ENCODE data around the gene SLC6A1. TPM values are rescaled to one million over a fixed set of nuclear protein-coding genes. Genes with fewer than 3 reads are reported as not detected.
A peak's percentile ranks its signal among the peaks of the same experiment; 100 is the strongest.

SLC6A1 gene
- total RNA-seq, 2 donors from 2014 or later: not detected

DNA sequence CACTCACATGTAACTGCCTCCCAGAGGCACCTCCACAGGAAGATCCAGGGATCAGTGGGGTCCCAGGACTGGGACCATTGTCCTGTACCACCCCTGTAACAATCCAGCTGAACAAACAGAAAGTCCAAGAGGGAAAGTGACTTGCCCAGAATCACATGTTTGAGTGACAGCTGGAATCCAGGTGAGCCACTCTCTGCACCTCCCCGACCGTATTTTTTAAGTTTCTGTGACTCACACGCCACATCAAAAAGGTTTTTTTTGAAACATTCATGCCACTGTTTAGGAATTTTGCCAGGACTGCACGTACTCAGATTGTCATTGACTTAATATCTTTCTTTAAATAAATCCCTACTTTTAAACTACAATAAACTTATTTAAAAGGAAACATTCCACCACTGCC is 9.8 kb upstream of the SLC6A1 start:
- no peak overlapping the region for H3K27ac Mint-ChIP-seq
- H3K36me3 Mint-ChIP-seq: no peaks in the 10 kb centered on the region
- DNase-seq (ENCODE audit: low spot score in 2 of 2) (no peak), ATAC-seq (no peak)
- no peaks in the 10 kb centered on the region for H3K9me3 Mint-ChIP-seq

DNA sequence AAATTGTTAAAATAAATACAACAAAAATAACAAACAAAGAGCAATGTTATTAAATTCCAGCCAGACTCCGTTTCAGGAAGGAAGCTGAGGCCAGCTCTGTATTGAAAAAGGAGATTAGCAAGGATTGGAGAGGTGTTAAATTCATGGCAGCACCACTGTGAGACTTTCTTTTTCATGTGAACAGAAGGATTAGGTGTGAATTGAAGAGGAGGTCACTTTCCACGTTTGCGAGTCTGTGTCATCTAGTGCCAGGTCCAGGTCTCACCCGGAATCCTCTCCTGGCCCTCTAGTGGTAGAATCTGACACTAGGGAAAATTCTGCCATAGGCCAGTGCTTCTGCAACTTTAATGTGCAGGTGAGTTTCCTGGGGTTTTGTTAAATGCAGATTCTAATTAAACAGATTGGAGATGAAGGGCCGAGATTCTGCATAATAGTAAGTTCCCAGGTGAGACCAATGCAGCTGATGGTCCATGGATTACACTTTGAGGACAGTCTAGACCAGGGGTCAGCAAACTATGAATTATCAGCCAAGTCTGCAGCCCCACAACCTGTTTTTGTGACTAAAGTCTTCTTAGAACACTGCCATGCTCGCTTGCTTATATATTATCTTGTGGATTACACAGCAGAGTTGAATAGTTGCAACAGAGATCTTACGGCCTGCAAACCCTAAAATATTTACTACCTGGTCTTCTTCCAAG is 9.2 kb upstream of the SLC6A1 start:
- DNase-seq (ENCODE audit: low spot score in 2 of 2): peak in 1 of 2 donors; percentile 36
- ATAC-seq: no peak
- Mint-ChIP-seq H3K27ac (no peak overlapping the region), H3K9me3 (no peaks in the 10 kb centered on the region), H3K36me3 (no peaks in the 10 kb centered on the region)

GRCh38 chr3:10984371-10984896 is 8.1 kb upstream of the SLC6A1 start:
- H3K9me3 Mint-ChIP-seq: no peaks in the 10 kb centered on the region
- ATAC-seq (no peak), DNase-seq (ENCODE audit: low spot score in 2 of 2) (no peak)
- no peaks in the 10 kb centered on the region for H3K36me3 Mint-ChIP-seq
- no peak overlapping the region for H3K27ac Mint-ChIP-seq

DNA sequence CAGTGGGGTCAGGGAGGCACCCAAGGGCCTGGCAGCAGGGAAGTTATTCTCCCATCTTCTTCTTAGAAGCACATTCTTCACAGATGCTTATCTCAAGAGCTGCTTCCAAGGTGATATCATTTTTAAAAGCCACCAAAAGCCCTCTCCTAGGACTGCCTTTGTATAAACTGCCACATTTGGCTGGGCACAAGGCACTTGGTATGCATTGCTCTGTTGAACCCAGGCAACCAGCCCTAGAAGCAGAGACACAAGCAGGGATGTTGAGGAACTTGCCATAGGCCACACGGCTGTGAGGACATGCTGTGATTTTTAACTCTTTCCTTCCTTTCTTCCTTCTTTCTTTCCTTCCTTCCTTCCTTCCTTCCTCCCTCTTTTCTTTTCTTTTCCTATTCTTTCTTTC is 7.4 kb upstream of the SLC6A1 start:
- ATAC-seq (no peak), DNase-seq (ENCODE audit: low spot score in 2 of 2) (no peak)
- H3K36me3 Mint-ChIP-seq: no peaks in the 10 kb centered on the region
- no peaks in the 10 kb centered on the region for H3K9me3 Mint-ChIP-seq
- H3K27ac Mint-ChIP-seq: no peak overlapping the region

DNA sequence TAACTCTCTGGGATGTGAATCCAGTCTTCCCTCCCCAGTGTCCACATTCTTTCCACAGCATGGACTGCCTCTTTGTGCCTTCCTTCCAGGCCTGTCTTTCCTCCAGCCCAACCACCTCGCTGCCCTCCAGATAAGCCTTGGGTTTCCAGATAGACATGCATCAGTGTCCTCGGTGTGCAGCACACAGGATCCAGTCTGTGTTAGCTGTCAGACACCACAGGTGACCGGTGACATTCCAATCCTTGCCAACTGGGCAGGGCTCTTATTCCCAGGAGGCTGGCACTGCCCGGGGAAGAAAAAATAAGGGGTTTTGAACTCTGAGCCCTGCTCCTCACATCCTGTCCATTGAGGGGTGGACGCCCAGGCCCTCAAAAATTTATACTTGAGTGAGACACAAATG is 6.0 kb upstream of the SLC6A1 start:
- Mint-ChIP-seq H3K9me3 (no peaks in the 10 kb centered on the region), H3K36me3 (peaks cover 0 to 5% of the 10 kb centered on the region in 2 donors), H3K27ac (no peak overlapping the region)
- DNase-seq (ENCODE audit: low spot score in 2 of 2) (no peak), ATAC-seq (no peak)

DNA sequence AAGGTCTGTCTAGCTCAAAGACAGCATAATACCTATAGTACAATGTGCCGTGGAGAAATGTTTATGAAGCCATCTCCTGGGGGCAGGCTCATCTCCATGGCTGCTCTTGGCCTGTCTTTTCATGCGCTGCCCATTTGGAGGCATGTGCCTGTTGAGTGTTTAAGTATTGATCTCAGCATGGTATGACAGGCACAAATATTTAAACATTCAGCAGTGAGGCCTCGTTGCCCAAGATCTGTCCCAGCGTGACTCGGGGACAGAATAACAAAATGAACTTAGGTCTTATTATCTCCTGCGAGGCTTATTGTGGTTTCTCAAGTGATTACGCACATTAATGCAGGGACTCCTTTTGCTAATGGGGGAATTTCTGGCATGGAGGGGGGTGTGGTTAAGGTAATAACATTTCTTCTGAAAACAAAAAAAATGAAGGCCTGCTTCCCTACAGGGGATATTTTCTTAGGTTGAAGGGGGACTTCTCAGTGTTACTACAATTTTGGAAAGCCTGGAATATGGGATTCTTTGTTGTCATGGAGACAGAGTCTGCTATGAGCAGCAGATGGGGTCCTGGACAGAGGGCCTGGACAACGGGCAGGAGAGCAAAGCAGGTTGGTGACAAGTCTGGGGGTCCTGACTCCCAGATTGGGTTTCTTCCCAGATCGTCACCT is 4.4 kb upstream of the SLC6A1 start:
- H3K27ac Mint-ChIP-seq: no peak overlapping the region
- no peak for ATAC-seq
- no peak for DNase-seq (ENCODE audit: low spot score in 2 of 2)
- no peaks in the 10 kb centered on the region for H3K9me3 Mint-ChIP-seq
- H3K36me3 Mint-ChIP-seq: peaks cover 0 to 9% of the 10 kb centered on the region in 2 donors

- H3K9me3 Mint-ChIP-seq: no peaks in the 10 kb centered on the region
- DNase-seq (ENCODE audit: low spot score in 2 of 2): no peak
- H3K36me3 Mint-ChIP-seq: peaks cover 0 to 9% of the 10 kb centered on the region in 2 donors
- ATAC-seq: no peak
- no peak overlapping the region for H3K27ac Mint-ChIP-seq
Measured at GRCh38 chr3:10988991-10989484, 3.5 kb upstream of the SLC6A1 start.

- peaks cover 0 to 9% of the 10 kb centered on the region in 2 donors for H3K36me3 Mint-ChIP-seq
- H3K9me3 Mint-ChIP-seq: no peaks in the 10 kb centered on the region
- DNase-seq (ENCODE audit: low spot score in 2 of 2) (no peak), ATAC-seq (peak in 1 of 2 donors; percentile 5)
- H3K27ac Mint-ChIP-seq: no peak overlapping the region
Measured at GRCh38 chr3:10992943-10993728, 588 bp downstream of the SLC6A1 start.

GRCh38 chr3:10993729-10994065 is 1.1 kb downstream of the SLC6A1 start:
- no peak for DNase-seq (ENCODE audit: low spot score in 2 of 2)
- Mint-ChIP-seq H3K36me3 (peaks cover 0 to 9% of the 10 kb centered on the region in 2 donors), H3K9me3 (no peaks in the 10 kb centered on the region), H3K27ac (no peak overlapping the region)
- ATAC-seq: no peak

DNA sequence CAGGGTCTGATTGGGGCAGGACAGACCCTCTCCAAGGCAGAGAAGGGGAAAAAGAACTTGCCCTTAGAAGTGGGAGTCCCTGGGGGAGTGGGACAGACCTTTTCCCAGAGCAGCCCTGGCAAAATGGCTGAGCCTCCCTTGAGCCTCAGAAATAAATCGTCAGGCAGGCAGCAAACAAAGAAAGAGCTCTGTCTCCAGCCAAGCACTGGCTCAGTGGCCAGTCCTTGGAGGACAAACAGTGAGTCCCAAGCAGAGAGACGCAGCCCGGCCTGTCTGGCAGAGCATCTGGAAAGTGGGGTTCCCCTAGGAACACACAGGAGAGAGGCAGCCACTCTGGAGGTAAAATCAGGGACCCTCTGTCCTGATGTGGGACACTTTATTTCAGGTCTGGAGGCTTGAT is 1.8 kb downstream of the SLC6A1 start:
- H3K36me3 Mint-ChIP-seq: peaks cover 0 to 9% of the 10 kb centered on the region in 2 donors

GRCh38 chr3:10995871-10996270 is 3.3 kb downstream of the SLC6A1 start:
- DNase-seq (ENCODE audit: low spot score in 2 of 2): no peak
- no peak for ATAC-seq
- H3K36me3 Mint-ChIP-seq: peaks cover 0 to 9% of the 10 kb centered on the region in 2 donors
- H3K27ac Mint-ChIP-seq: no peak overlapping the region
- H3K9me3 Mint-ChIP-seq: no peaks in the 10 kb centered on the region

More for the DNA sequence above, 1.8 kb downstream of the SLC6A1 start:
- Mint-ChIP-seq H3K9me3 (no peaks in the 10 kb centered on the region), H3K27ac (no peak overlapping the region)
- ATAC-seq (no peak), DNase-seq (ENCODE audit: low spot score in 2 of 2) (no peak)

- DNase-seq (ENCODE audit: low spot score in 2 of 2): no peak
- H3K27ac Mint-ChIP-seq: no peak overlapping the region
- no peaks in the 10 kb centered on the region for H3K9me3 Mint-ChIP-seq
- H3K36me3 Mint-ChIP-seq: peaks cover 0 to 4% of the 10 kb centered on the region in 2 donors
- ATAC-seq: no peak
Measured at GRCh38 chr3:10996345-10997013, 3.9 kb downstream of the SLC6A1 start.

DNA sequence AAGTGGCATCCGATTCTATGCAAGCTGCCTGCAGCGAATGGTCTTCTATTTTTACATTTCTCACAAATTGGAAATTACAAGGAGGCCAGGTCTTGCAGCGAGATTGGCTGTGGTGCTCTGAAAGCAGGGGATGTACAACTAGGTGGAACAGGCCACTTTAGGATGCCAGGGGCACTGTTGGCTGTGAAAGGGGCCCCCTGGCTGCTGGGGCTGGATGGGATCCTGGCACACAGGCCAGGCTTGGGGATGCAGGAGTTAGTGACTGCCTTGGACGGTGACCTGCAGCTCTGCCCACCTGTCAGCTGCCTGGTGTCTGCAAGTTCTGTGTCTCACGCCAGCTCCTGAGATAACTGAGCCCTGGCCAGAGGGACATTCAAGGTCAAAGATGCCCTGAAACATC is 4.6 kb downstream of the SLC6A1 start:
- H3K27ac Mint-ChIP-seq: no peak overlapping the region
- ATAC-seq (no peak), DNase-seq (ENCODE audit: low spot score in 2 of 2) (no peak)
- H3K9me3 Mint-ChIP-seq: no peaks in the 10 kb centered on the region
- H3K36me3 Mint-ChIP-seq: no peaks in the 10 kb centered on the region

DNA sequence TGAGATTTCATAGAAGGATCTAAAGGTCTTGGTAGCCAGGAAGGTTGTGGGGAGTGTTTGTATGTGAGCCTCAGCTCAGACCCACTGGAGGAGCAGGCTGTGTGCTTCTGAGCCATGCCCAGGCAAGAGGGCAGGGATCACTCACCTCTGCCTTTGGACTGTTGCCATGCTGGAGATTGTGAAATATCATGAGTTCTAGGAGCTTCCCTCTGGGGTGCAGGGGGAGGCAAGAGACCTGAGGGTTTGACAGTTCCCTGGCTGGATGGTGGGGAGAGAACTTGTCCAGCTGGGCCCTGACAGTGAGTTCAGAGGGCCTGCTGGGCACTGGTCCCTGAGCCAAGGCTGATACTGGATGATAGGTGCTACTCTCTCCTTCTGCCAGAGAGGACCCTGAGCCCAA is 6.0 kb downstream of the SLC6A1 start:
- Mint-ChIP-seq H3K9me3 (no peaks in the 10 kb centered on the region), H3K36me3 (no peaks in the 10 kb centered on the region), H3K27ac (no peak overlapping the region)
- no peak for ATAC-seq
- no peak for DNase-seq (ENCODE audit: low spot score in 2 of 2)

GRCh38 chr3:10999221-11000107 is 6.9 kb downstream of the SLC6A1 start:
- no peak for DNase-seq (ENCODE audit: low spot score in 2 of 2)
- H3K27ac Mint-ChIP-seq: no peak overlapping the region
- ATAC-seq: no peak
- H3K36me3 Mint-ChIP-seq: no peaks in the 10 kb centered on the region
- no peaks in the 10 kb centered on the region for H3K9me3 Mint-ChIP-seq

DNA sequence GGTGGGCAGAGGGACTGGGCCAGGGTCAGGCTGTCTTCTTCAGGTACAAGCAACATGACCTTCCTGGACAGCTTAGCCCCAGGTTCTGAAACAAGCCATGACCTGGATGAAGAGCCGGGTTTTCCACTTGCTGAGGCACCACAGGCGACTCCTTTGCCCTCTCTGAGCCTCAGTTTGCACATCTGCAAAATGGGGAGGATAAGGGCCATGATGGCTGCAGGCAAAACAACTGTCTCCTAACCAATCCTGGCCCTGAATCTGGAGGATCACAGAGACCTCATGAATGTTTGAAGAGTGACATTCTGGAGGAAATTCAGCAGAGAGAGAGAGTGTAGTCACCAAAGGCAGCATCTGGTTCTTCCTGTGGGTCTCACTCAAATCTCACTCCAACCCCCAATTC is 8.0 kb downstream of the SLC6A1 start:
- no peaks in the 10 kb centered on the region for H3K9me3 Mint-ChIP-seq
- no peak overlapping the region for H3K27ac Mint-ChIP-seq
- ATAC-seq: no peak
- DNase-seq (ENCODE audit: low spot score in 2 of 2): no peak
- H3K36me3 Mint-ChIP-seq: no peaks in the 10 kb centered on the region
